Stimulated activated effector memory CD8-positive, alpha-beta T cell treated with anti-CD3 and anti-CD28 coated beads, Interleukin-12 subunit alpha, Interleukin-12 subunit beta, amount 100 ng/mL, for 72 hours (primary cell): ENCODE measurements around the gene ITPRID2.
"Not testable (repeated sequence)": the region's sequence is repeated elsewhere in the genome, so short reads cannot be mapped to it uniquely, and the experiment has no call there.

ENCODE experiments used
- ATAC-seq: fragments of 150-1000 bp; cut with Tn5 transposase; 2 replicates; pipeline ENCODE4 v1.10.0; 2021
- DNase-seq, 2 donors: peaks; one replicate each; pipeline ENCODE4 v3.0.0; 2021 to 2022; ENCODE audit warnings: low spot score in 2 of 2
- H3K27ac Mint-ChIP-seq: one replicate; pipeline ENCODE4 v1.8.0; 2022; ENCODE audit warnings: mild to moderate bottlenecking, mixed read lengths
- H3K36me3 Mint-ChIP-seq: one replicate; pipeline ENCODE4 v1.8.0; 2022; ENCODE audit warnings: mild to moderate bottlenecking, mixed read lengths
- H3K4me1 Mint-ChIP-seq: one replicate; pipeline ENCODE4 v1.8.0; 2022; ENCODE audit warnings: mixed read lengths
- H3K4me3 Mint-ChIP-seq: one replicate; pipeline ENCODE4 v1.8.0; 2022; ENCODE audit warnings: mild to moderate bottlenecking, mixed read lengths
- H3K9me3 Mint-ChIP-seq: one replicate; pipeline ENCODE4 v1.8.0; 2022; ENCODE audit warnings: mixed read lengths

ITPRID2 gene

DNA sequence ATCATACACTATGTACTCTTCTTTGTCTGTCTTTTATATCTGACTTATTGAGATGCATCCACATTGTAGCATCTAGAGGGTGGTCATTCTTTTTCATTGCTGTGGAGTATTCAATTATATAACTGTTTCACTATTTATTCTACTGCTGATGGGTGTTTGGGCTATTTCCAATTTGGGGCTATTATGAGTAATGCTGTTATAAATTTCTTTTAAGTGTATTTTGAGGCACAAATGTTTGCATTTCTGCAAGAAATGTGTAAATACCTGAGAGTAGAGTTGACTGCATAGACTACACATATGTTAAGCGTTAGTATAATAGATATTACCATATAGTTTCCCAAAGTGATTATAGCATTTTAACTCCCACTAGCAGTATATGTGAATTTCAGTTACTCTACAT lies 67.2 kb downstream of the ITPRID2 start:
- no peaks in the 10 kb centered on the region for H3K36me3 Mint-ChIP-seq

DNA sequence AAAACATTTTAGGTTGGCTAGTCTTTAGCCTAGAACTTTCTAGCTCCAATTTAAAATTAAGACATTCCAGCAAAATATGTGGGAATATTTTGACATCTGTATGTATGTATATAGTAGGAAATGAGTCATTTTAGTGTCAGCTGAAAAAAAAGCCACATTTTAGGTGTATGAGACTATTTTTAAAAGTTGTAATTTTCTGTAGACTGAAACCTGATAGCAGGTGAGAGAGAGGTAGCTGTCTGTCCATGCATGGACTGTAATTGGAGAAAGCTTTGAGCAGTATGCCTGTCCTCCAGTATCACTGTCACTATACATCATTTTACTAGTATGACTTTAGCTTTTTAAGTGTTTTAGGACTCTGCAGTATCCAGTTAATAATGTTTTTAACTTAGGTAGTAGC lies 68.0 kb downstream of the ITPRID2 start:
- DNase-seq (no peak), ATAC-seq (no peak)
- Mint-ChIP-seq H3K9me3 (no peaks in the 10 kb centered on the region), H3K4me3 (no peak overlapping the region), H3K36me3 (no peaks in the 10 kb centered on the region), H3K4me1 (no peaks in the 10 kb centered on the region), H3K27ac (no peak overlapping the region)

More for the DNA sequence above, 67.2 kb downstream of the ITPRID2 start:
- no peaks in the 10 kb centered on the region for H3K9me3 Mint-ChIP-seq
- DNase-seq, result no peak
- no peaks in the 10 kb centered on the region for H3K4me1 Mint-ChIP-seq
- no peak overlapping the region for H3K4me3 Mint-ChIP-seq
- no peak for ATAC-seq
- H3K27ac Mint-ChIP-seq, result no peak overlapping the region

DNA sequence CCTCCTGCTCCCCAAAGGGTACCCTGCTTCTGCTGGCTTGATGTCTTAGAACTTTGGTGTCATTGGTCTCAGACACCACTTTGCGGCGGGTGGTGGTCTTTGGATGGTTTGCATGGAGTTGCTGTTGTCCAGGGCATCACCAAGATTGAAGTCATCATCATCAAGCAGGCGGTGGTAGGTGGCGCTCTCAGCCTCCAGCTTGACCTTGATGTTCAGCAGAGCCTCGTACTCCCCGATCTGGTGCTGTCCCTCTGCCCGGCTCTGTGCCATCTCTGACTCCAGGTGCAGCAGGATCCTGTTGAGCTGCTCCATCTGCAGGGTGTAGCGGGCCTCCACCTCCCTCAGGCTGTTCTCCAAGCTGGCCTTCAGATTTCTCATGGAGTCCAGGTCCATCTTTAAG lies 69.6 kb downstream of the ITPRID2 start:
- DNase-seq, H3K4me3 Mint-ChIP-seq, H3K9me3 Mint-ChIP-seq, H3K4me1 Mint-ChIP-seq, H3K27ac Mint-ChIP-seq, H3K36me3 Mint-ChIP-seq, ATAC-seq: not testable (repeated sequence)

DNA sequence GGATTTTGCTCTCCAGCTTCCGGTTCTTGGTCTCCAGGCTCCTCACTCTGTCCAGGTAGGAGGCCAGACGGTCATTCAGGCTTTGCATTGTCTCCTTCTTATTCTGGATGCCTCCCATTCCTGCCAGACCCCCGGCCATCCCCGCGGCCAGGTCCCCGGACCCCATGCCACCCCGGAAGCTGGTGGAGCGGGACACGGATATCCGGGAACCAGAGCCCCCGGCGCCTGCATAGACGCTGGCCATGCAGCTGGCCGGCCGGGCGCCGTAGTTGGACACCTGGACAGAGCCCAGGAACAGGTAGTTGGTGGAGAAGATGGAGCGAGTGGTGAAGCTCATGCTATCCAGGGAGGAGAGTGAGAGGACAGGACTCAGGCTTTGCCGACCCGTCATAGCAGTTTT lies 70.6 kb downstream of the ITPRID2 start:
- Mint-ChIP-seq H3K4me1 (no peaks in the 10 kb centered on the region), H3K4me3 (no peak overlapping the region), H3K27ac (no peak overlapping the region), H3K9me3 (no peaks in the 10 kb centered on the region), H3K36me3 (no peaks in the 10 kb centered on the region)
- ATAC-seq (no peak), DNase-seq (no peak)

DNA sequence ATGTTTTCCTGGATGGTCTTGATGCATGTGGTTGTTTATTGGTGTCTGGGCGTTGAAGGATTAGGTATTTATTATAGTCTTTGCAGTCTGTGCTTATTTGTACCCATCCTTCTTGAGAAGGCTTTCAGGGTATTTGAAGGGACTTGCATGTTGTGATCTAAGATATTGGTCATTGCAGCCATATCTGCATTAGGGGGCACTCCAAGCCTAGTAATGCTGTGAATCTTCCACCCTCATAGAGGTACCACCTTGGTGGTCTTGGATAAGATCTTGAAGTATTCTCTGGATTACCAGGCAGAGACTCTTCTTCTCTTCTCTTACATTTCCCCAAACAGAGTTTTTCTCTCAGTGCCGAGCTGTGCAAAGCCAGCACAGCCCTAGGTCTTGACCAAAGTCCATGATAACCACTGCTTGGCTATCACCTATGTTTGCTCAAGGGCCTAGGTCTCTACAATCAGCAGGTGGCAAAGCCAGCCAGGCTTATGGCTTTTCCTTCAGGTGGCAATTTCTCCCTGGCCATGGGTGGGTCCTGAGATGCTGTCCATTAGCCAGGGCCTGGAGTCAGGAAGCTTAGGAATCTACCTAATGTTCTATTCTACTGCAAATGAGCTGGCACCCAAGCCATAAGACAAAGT lies 78.7 kb downstream of the ITPRID2 start:
- Mint-ChIP-seq H3K4me1 (no peaks in the 10 kb centered on the region), H3K4me3 (no peak overlapping the region), H3K9me3 (peaks cover 5% of the 10 kb centered on the region), H3K36me3 (peaks cover 5% of the 10 kb centered on the region), H3K27ac (no peak overlapping the region)
- ATAC-seq, result no peak
- DNase-seq, result no peak

DNA sequence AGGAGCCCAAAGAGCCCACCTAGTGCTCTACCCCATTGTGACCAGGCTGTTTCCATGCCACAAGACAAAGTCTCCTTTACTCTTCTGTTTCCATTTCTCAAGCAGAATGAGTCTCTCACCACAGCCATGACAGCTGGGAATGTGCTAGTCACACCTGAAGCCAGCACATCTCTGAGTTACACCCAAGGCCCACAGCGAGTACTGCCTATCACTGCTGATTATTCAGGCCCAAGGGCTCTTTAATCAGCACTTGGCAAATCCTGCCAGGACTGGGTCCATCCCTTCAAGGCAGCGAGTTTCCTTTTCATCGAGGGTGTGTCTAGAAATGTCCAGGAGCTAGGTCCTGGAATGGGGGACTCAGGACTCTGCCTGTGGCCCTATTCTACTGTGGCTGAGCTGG lies 79.5 kb downstream of the ITPRID2 start:
- Mint-ChIP-seq H3K4me1 (no peaks in the 10 kb centered on the region), H3K9me3 (peaks cover 5% of the 10 kb centered on the region), H3K27ac (no peak overlapping the region), H3K4me3 (no peak overlapping the region), H3K36me3 (peaks cover 5% of the 10 kb centered on the region)
- ATAC-seq (no peak), DNase-seq (no peak)

DNA sequence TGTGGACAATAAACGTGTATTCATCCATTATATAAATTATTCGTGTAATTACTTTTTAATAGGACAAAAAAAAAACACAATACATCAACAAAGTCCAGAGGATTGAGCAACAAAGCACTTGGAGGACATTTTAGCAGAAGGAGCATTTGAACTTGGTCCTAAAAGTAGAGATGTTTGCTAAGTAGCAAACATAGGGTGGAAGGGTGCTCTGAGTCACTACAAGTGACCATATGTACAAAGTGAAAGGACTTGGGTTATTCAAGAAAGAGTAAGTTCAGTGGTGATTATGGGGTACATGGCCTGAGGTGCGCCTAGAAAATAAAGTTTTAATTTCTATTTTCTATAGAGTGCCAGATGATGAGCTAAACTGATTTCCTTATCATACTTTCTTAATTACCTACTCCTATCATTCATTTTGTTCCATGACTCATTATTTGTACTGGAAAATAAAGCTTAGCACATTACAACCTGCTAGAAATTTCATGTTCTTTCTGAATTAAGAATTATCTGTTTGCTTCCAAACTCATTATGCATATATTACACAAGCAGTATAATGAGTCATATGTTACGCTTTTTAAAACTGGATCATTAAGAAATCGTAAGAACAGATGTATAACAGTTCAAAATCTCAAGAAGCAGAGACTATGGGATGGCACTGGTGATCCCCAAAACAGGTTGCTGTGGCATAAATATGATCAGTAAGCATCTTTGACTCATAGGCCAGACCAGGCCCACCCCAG lies 81.1 kb downstream of the ITPRID2 start:
- H3K27ac Mint-ChIP-seq, result no peak overlapping the region
- H3K4me1 Mint-ChIP-seq, result no peaks in the 10 kb centered on the region
- peaks cover 3% of the 10 kb centered on the region for H3K36me3 Mint-ChIP-seq
- ATAC-seq (no peak), DNase-seq (no peak)
- H3K4me3 Mint-ChIP-seq, result no peak overlapping the region
- H3K9me3 Mint-ChIP-seq, result peaks cover 5% of the 10 kb centered on the region

DNA sequence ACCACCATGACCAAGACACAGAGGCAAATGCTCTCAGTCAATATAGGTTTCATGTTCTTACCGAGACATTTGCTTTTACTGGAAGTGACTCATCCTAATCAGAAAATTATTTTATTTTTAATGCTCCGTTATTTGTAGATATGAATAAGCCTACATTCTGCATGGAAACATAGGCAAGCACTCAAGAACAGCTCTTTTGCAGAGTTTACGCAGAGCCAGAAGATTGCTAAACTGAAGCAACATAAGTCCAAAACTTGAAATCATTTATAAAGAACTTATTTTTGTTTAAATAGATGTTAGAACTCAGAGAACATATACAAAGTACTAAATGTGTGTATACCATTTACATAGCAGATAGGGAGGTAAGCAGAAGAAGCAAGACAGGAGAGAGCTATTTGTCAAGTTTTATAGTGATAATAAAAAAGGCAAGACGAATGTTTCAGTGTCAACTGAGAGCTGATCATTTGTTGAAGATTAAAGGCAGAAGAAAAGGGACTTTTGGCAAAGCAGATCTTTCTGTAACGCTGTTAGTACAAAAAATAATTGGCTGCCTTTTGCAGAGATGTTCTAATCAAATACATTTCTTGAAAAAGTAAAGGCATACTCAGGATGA lies 81.7 kb downstream of the ITPRID2 start:
- Mint-ChIP-seq H3K4me1 (no peaks in the 10 kb centered on the region), H3K36me3 (no peaks in the 10 kb centered on the region), H3K9me3 (peaks cover 5% of the 10 kb centered on the region), H3K4me3 (no peak overlapping the region), H3K27ac (no peak overlapping the region)
- no peak for ATAC-seq
- no peak for DNase-seq

DNA sequence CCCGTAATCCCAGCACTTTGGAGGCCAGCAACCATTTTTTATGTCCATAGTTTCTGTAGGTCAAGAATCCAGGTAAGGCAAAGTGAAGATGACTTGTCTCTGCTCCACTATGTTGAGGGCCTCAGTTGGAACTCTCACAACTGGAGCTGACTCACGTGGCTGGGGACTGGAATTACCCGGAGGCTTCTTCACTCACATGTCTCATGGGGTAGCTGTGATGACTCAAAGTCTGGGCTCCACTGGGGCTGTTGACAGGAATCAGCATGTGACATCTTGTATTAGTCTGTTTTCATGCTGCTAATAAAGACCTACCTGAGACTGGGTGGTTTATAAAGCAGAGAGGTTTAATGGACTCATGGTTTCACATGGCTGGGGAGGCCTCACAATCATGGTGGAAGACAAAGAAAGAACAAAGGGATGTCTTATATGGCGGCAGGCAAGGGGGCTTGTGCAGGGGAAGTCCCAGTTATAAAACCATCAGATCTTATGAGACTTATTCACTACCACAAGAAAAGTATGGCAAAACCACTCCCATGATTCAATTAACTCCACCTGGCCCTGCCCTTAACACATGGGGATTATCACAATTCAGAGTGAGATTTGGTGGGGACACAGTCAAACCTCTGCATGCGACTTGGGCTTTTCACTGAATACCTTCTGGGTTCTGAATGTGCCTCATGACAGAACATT lies 86.3 kb downstream of the ITPRID2 start:
- peak; percentile 81 for ATAC-seq
- Mint-ChIP-seq H3K27ac (no peak overlapping the region), H3K4me1 (no peaks in the 10 kb centered on the region), H3K4me3 (no peak overlapping the region), H3K9me3 (no peaks in the 10 kb centered on the region), H3K36me3 (no peaks in the 10 kb centered on the region)
- no peak for DNase-seq

DNA sequence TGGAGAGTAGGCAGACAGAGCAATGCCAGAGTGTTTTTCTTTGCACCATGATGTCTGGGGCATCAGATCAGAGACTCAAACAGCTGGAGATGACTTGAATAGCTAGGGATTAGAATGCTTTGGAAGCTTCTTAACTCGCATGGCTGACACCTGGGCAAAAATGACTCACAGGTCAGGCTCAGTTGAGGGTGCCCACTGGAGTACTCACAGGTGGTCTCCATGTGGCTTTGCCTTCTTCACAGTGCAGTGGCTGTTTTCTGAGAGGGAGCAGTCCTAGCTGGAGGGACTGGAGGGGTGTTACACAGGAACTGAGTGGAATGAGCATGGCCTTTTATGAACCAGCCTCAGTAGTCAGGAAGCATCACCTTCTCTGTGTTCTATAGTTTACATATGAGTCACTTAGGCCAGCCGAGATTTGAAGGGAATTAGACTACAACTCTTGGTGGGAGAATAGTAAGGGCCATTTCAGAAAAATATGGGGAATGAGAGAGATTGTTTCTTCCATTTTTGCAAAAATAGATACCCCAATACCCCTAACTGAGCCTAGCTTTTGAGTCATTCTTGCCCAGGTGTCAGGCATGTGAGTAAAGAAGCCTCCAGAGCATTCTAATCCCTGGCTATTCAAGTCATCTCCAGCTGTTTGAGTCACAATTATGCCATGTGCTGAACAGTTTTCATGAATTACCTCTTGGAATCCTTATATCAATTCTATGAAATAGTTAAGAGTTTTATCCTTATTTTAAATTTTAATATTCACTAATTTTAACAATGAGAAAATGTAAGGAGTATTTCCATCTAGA lies 87.0 kb downstream of the ITPRID2 start:
- H3K9me3 Mint-ChIP-seq, result no peaks in the 10 kb centered on the region
- no peak overlapping the region for H3K4me3 Mint-ChIP-seq
- H3K27ac Mint-ChIP-seq, result no peak overlapping the region
- H3K36me3 Mint-ChIP-seq, result no peaks in the 10 kb centered on the region
- DNase-seq (no peak), ATAC-seq (peak; percentile 45)
- H3K4me1 Mint-ChIP-seq, result no peaks in the 10 kb centered on the region
